Suprapubic skin (tissue), 3 donors: ENCODE measurements around the gene CALY.

Source experiments
- POLR2A ChIP-seq, 2 donors: fragments of 450-650 bp; IDR thresholded peaks; one replicate each; pipeline ENCODE4 v1.6.1; 2017; ENCODE audit warnings: antibody characterized with exemption in 2 of 2, mild to moderate bottlenecking in 2 of 2, moderate library complexity in 2 of 2
- TF ChIP-seq, protein P1 (sequence below), 2 donors: fragments of 200-600 bp in 1 of 2; fragments of 450-650 bp in 1 of 2; sonication (generic) in 1 of 2; IDR thresholded peaks; one replicate each; pipeline ENCODE4 v1.5.1; 2016 to 2019; ENCODE audit warnings: antibody characterized with exemption in 2 of 2, mild to moderate bottlenecking in 1 of 2, moderate library complexity in 1 of 2

DNA sequence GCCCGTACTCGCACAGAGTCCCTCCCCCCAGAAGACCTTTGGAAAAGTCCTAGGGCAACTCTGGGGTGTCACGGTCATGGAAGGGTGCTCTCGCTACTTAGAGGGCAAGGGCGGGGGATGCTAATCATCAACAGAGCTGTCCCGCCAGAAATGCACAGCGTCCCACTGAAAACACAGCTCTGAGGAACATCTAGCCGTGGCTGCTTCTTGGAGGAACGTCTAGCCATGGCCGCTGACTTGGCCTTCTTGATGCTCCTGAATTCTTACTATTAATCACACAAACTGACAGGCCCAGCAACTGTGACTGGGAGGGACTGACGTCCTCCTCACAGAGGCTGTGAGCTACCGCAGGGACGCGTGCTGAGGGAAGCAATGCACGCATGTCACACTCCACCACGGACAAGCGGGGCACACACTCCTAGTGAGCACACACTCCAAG is 29.7 kb downstream of the CALY start:
- TF ChIP-seq, protein P1, sequence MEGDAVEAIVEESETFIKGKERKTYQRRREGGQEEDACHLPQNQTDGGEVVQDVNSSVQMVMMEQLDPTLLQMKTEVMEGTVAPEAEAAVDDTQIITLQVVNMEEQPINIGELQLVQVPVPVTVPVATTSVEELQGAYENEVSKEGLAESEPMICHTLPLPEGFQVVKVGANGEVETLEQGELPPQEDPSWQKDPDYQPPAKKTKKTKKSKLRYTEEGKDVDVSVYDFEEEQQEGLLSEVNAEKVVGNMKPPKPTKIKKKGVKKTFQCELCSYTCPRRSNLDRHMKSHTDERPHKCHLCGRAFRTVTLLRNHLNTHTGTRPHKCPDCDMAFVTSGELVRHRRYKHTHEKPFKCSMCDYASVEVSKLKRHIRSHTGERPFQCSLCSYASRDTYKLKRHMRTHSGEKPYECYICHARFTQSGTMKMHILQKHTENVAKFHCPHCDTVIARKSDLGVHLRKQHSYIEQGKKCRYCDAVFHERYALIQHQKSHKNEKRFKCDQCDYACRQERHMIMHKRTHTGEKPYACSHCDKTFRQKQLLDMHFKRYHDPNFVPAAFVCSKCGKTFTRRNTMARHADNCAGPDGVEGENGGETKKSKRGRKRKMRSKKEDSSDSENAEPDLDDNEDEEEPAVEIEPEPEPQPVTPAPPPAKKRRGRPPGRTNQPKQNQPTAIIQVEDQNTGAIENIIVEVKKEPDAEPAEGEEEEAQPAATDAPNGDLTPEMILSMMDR (IDR thresholded peaks at IDR 0.05), result no peak
- TF ChIP-seq POLR2A (IDR thresholded peaks at IDR 0.05), result no peak
